ENCODE results near the gene COL12A1. TPM values are rescaled to one million over a fixed set of nuclear protein-coding genes. Genes with fewer than 3 reads are reported as not detected.
A peak's percentile ranks its signal among the peaks of the same experiment; 100 is the strongest.

The COL12A1 gene
- total RNA-seq, 4 donors from 2014 or later: 10.9 to 65.9 (median 57.1) TPM

GRCh38 chr6:75183099-75183541, 22.7 kb downstream of the COL12A1 start:
- no peaks in the 10 kb centered on the region for H3K36me3 ChIP-seq
- no peak overlapping the region for H3K27ac ChIP-seq
- TF ChIP-seq POLR2A (IDR thresholded peaks at IDR 0.05) (no peak), CTCF (IDR thresholded peaks at IDR 0.05) (no peak)
- H3K4me3 ChIP-seq: no peak overlapping the region
- H3K9me3 ChIP-seq: no peaks in the 10 kb centered on the region
- H3K4me1 ChIP-seq: no peaks in the 10 kb centered on the region
- DNase-seq: no peak
- no peaks in the 10 kb centered on the region for H3K27me3 ChIP-seq

DNA sequence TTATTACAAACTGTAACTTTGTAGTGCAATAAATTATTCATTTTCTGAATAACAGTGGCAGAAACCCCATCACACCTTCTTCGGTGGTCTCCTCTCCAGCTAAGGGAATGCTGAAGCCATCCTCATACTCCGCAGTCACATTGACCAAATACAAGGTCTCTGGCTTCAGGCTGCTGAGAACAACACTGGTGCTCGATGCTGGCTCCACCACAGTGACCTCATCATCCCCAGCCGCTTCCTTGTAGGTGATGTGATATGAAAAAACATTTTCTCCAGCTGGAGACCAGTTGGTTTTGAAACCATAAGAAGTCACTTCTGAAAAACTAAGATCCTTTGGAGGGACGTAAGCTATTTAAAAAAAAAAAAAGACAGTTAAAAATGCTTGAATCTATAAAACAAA, 25.0 kb downstream of the COL12A1 start:
- Histone ChIP-seq H3K27ac (no peak overlapping the region), H3K36me3 (no peaks in the 10 kb centered on the region), H3K4me3 (no peak overlapping the region), H3K9me3 (no peaks in the 10 kb centered on the region), H3K4me1 (no peaks in the 10 kb centered on the region), H3K27me3 (no peaks in the 10 kb centered on the region)
- TF ChIP-seq POLR2A (IDR thresholded peaks at IDR 0.05): no peak
- TF ChIP-seq CTCF (IDR thresholded peaks at IDR 0.05): no peak
- no peak for DNase-seq

- Histone ChIP-seq H3K27ac (no peak overlapping the region), H3K27me3 (no peaks in the 10 kb centered on the region), H3K4me3 (no peak overlapping the region), H3K36me3 (no peaks in the 10 kb centered on the region), H3K4me1 (no peaks in the 10 kb centered on the region), H3K9me3 (no peaks in the 10 kb centered on the region)
- DNase-seq: no peak
- no peak for TF ChIP-seq POLR2A (IDR thresholded peaks at IDR 0.05)
- TF ChIP-seq CTCF (IDR thresholded peaks at IDR 0.05): no peak
These were observed 27.1 kb downstream of the COL12A1 start for GRCh38 chr6:75178757-75179156.

DNA sequence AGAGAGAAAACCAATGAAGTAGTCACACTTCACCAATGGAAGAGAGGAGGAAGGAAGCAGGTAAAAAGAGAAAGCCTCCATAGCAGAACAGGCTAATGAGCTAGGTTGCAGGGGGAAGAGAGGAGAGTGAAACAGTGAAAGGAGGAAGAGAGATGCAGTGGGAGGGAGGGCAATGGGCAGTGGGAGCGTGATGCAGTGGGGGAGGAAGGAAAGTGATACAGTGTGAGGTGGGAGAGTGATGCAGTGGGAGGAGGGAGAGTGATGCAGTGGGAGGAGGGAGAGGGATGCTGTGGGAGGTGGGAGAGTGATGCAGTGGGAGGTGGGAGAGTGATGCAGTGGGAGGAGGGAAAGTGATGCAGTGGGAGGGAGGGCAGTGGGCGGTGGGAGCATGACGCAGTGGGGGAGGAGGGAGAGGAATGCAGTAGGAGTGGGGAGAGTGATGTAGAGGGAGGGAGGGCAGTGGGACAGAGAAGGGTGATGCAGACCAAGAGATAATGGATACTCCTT, 29.7 kb downstream of the COL12A1 start:
- no peaks in the 10 kb centered on the region for H3K36me3 ChIP-seq
- DNase-seq: no peak
- no peaks in the 10 kb centered on the region for H3K4me1 ChIP-seq
- no peak overlapping the region for H3K27ac ChIP-seq
- no peaks in the 10 kb centered on the region for H3K9me3 ChIP-seq
- no peaks in the 10 kb centered on the region for H3K27me3 ChIP-seq
- TF ChIP-seq POLR2A (IDR thresholded peaks at IDR 0.05): no peak
- no peak for TF ChIP-seq CTCF (IDR thresholded peaks at IDR 0.05)
- no peak overlapping the region for H3K4me3 ChIP-seq

GRCh38 chr6:75171986-75172385, 33.9 kb downstream of the COL12A1 start:
- no peak for DNase-seq
- TF ChIP-seq POLR2A (IDR thresholded peaks at IDR 0.05): no peak
- no peak for TF ChIP-seq CTCF (IDR thresholded peaks at IDR 0.05)
- H3K9me3 ChIP-seq: no peaks in the 10 kb centered on the region
- H3K4me3 ChIP-seq: no peak overlapping the region
- H3K4me1 ChIP-seq: no peaks in the 10 kb centered on the region
- H3K27ac ChIP-seq: no peak overlapping the region
- no peaks in the 10 kb centered on the region for H3K36me3 ChIP-seq
- H3K27me3 ChIP-seq: no peaks in the 10 kb centered on the region

DNA sequence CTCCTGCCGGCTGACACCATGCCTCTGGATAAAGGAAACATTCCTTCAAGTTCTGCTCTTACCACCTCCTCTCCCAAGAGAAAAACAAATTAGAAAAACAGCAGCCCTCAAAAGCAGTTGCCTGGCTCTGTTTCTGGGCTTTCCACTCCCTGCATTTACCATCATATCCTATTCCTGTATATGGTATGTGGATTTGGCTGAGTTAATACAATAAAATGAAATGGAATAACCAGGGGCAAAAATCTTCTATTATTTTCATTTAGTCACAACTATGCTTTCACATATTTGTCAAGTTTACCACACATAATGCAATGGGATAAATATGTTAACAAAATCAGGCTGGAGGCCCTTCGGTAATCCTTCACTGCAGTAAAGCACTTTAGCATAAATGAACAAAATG, 34.3 kb downstream of the COL12A1 start:
- Histone ChIP-seq H3K4me1 (no peaks in the 10 kb centered on the region), H3K27me3 (no peaks in the 10 kb centered on the region)
- DNase-seq: no peak

More for the DNA sequence above, 34.3 kb downstream of the COL12A1 start:
- no peak for TF ChIP-seq CTCF (IDR thresholded peaks at IDR 0.05)
- no peak for TF ChIP-seq POLR2A (IDR thresholded peaks at IDR 0.05)
- Histone ChIP-seq H3K36me3 (no peaks in the 10 kb centered on the region), H3K27ac (peak overlapping the region in 1 of 4 donors; percentile 21), H3K9me3 (no peaks in the 10 kb centered on the region), H3K4me3 (no peak overlapping the region)

Measured in Peyer's patch (tissue), 4 donors.